ENCODE measurements around the gene RAB17. TPM values are rescaled to one million over a fixed set of nuclear protein-coding genes. Genes with fewer than 3 reads are reported as not detected.

The RAB17 gene
- total and polyA plus RNA-seq, 2 experiments from 2014 or later: 58.3 to 99.1 TPM

DNA sequence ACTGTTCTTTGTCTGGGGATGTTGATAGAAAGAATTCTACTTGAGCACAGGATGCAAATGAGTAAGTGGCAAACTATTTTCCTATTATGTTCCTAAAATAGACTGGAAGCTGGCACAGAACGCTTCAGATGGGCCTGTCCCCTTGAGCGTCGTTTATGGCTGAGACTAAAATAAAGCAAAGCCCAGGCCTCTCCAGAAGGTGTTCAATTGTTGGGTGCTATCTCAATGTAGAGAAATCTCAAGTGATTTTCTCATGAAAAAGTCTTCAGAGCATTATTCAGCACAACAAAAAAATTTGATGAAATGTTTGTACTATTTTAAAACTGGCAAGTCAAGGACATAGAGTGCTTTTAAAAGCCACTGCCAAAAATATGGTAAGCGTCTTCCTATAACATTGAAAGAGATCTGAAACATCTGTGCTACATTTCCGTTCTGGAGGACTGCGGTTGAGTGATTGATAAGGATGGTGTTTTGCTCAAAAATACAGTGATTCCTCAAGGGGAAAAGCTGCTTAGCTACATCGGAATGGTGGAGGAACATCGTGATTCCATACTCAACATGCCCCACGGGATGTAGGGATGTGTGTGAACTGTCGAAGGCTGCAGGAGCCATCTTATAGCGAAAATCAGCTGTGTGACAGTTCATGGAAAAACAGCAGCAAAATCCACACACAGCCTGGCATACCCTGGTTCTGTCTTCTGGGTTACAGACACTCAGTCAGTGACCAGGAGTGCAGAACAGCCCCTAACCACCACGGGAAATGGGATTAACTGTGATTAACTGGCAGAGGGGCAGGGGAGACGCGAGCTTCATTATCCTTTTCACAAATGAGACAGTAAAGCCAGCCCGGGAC is 26.4 kb upstream of the RAB17 start:
- WGBS (ENCODE audit: low lambda C conversion rate, missing lambda C conversion rate): 67% methylated on average over 15 of the region's 15 CpGs
- no peaks in the 10 kb centered on the region for H3K79me2 ChIP-seq
- H3K4me1 ChIP-seq (ENCODE audit: insufficient read depth): peaks cover 39% of the 10 kb centered on the region
- H3K27ac ChIP-seq: peak overlapping the region; percentile 65
- no peaks in the 10 kb centered on the region for H3K36me3 ChIP-seq (replicated peaks; ENCODE audit: insufficient read depth, low read depth)
- no peaks in the 10 kb centered on the region for H3K9me2 ChIP-seq (replicated peaks; ENCODE audit: insufficient read depth)
- no peaks in the 10 kb centered on the region for H3K9me3 ChIP-seq (ENCODE audit: low read depth)
- no peak for TF ChIP-seq EZH2phosphoT487 (IDR thresholded peaks at IDR 0.05; ENCODE audit: low read depth, severe bottlenecking, unreplicated experiment)
- TF ChIP-seq, protein P1, sequence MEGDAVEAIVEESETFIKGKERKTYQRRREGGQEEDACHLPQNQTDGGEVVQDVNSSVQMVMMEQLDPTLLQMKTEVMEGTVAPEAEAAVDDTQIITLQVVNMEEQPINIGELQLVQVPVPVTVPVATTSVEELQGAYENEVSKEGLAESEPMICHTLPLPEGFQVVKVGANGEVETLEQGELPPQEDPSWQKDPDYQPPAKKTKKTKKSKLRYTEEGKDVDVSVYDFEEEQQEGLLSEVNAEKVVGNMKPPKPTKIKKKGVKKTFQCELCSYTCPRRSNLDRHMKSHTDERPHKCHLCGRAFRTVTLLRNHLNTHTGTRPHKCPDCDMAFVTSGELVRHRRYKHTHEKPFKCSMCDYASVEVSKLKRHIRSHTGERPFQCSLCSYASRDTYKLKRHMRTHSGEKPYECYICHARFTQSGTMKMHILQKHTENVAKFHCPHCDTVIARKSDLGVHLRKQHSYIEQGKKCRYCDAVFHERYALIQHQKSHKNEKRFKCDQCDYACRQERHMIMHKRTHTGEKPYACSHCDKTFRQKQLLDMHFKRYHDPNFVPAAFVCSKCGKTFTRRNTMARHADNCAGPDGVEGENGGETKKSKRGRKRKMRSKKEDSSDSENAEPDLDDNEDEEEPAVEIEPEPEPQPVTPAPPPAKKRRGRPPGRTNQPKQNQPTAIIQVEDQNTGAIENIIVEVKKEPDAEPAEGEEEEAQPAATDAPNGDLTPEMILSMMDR (IDR thresholded peaks at IDR 0.05; ENCODE audit: poor library complexity): no peak
- TF ChIP-seq EZH2 (IDR thresholded peaks at IDR 0.05; ENCODE audit: borderline replicate concordance): no peak
- H3K4me3 ChIP-seq: no peak overlapping the region
- H2AFZ ChIP-seq: no peak overlapping the region
- no peaks in the 10 kb centered on the region for H3K27me3 ChIP-seq
- no peak overlapping the region for H3K4me2 ChIP-seq
- no peak for DNase-seq (ENCODE audit: low spot score)
- no peaks in the 10 kb centered on the region for H4K20me1 ChIP-seq (ENCODE audit: insufficient read depth, poor library complexity, severe bottlenecking)

DNA sequence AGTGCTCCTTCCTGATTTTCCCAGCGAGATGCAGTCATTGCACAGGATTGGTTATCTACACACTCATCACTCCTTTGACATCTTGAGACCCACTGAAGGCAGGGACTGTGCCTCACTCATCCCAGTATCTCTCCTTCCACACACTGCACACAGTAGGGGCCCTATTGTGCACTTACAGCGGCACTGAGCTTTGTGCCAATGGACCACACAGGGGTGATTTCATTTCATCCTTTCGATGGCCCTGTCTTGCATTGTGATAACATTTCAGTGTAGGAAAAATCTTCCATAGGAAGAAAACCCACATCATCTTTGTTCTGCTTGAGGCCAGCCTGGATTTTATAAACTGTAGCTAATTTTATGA is 25.8 kb upstream of the RAB17 start:
- no peak overlapping the region for H3K4me3 ChIP-seq
- no peaks in the 10 kb centered on the region for H3K9me3 ChIP-seq (ENCODE audit: low read depth)
- H3K36me3 ChIP-seq (replicated peaks; ENCODE audit: insufficient read depth, low read depth): no peaks in the 10 kb centered on the region
- no peak for DNase-seq (ENCODE audit: low spot score)
- no peak overlapping the region for H3K4me2 ChIP-seq
- TF ChIP-seq EZH2 (IDR thresholded peaks at IDR 0.05; ENCODE audit: borderline replicate concordance) (no peak), EZH2phosphoT487 (IDR thresholded peaks at IDR 0.05; ENCODE audit: low read depth, severe bottlenecking, unreplicated experiment) (no peak)
- TF ChIP-seq, protein P1 (IDR thresholded peaks at IDR 0.05; ENCODE audit: poor library complexity): no peak
- no peaks in the 10 kb centered on the region for H4K20me1 ChIP-seq (ENCODE audit: insufficient read depth, poor library complexity, severe bottlenecking)
- H3K27ac ChIP-seq: peak overlapping the region; percentile 78
- no peak overlapping the region for H2AFZ ChIP-seq
- no peaks in the 10 kb centered on the region for H3K9me2 ChIP-seq (replicated peaks; ENCODE audit: insufficient read depth)
- WGBS (ENCODE audit: low lambda C conversion rate, missing lambda C conversion rate): 67% methylated on average over 3 of the region's 3 CpGs
- no peaks in the 10 kb centered on the region for H3K27me3 ChIP-seq
- H3K4me1 ChIP-seq (ENCODE audit: insufficient read depth): peaks cover 39% of the 10 kb centered on the region
- H3K79me2 ChIP-seq: no peaks in the 10 kb centered on the region

DNA sequence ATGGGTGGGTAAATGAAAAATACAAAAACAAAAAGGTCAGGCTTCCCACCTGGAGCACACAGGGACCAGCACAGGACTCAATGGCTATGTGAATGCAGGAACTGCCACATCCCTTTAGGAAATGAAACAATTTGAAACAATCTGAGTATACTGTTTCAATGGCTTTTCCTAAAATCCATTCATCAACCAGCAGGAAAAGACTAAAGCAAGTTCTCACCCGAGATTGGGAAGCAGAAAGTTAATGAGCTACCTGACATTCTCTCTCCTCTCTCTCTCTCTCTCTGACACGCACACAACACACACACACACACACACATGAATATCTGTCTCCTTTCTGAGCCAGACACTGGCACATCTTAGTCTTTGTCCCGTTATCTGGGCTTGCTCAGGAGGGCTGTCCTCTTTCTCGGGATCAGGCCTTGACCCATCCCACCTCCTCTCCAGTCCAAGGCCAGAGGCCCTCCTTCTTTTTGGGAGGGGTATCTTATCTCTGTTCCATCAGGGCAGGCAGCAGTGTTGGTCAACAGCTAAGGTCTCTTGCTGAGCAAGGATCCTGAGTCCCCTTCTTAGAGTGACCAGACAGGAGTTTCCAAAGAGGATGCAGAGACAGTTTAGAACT is 25.2 kb upstream of the RAB17 start:
- no peak overlapping the region for H3K4me2 ChIP-seq
- TF ChIP-seq, protein P1 (IDR thresholded peaks at IDR 0.05; ENCODE audit: poor library complexity): no peak
- WGBS (ENCODE audit: low lambda C conversion rate, missing lambda C conversion rate): 53% methylated on average over 4 of the region's 4 CpGs
- no peaks in the 10 kb centered on the region for H3K9me2 ChIP-seq (replicated peaks; ENCODE audit: insufficient read depth)
- peak overlapping the region; percentile 78 for H3K27ac ChIP-seq
- H3K4me3 ChIP-seq: no peak overlapping the region
- H3K79me2 ChIP-seq: no peaks in the 10 kb centered on the region
- H3K36me3 ChIP-seq (replicated peaks; ENCODE audit: insufficient read depth, low read depth): no peaks in the 10 kb centered on the region
- H4K20me1 ChIP-seq (ENCODE audit: insufficient read depth, poor library complexity, severe bottlenecking): no peaks in the 10 kb centered on the region
- H3K27me3 ChIP-seq: no peaks in the 10 kb centered on the region
- DNase-seq (ENCODE audit: low spot score): no peak
- H3K9me3 ChIP-seq (ENCODE audit: low read depth): no peaks in the 10 kb centered on the region
- no peak overlapping the region for H2AFZ ChIP-seq
- H3K4me1 ChIP-seq (ENCODE audit: insufficient read depth): peaks cover 39% of the 10 kb centered on the region

All from hepatocyte (in vitro differentiated cells).